Fibroblast of villous mesenchyme (primary cell): ENCODE results near the gene CHGA. TPM values are rescaled to one million over a fixed set of nuclear protein-coding genes. Genes with fewer than 3 reads are reported as not detected.

ENCODE experiments used
- DNase-seq: peaks from one replicate; pipeline ENCODE4 v3.0.0-alpha.2; 2010; ENCODE audit warnings: low read depth
- H3K4me3 ChIP-seq: 2 replicates; pipeline ENCODE4 v1.5.1; 2011; ENCODE audit warnings: low read depth, mild to moderate bottlenecking, low read length
- total RNA-seq: library from RNA; depleted of rRNA; stranded (reverse); fragments of >200 nt; gene quantifications from 2 replicates; pipeline ENCODE4 v1.2.3, GENCODE V29; 2012
- TF ChIP-seq, protein P1 (sequence below): IDR thresholded peaks from 2 replicates; pipeline ENCODE4 v1.5.1; 2012; ENCODE audit warnings: low read depth, mild to moderate bottlenecking, low read length; ENCODE audit not compliant: insufficient read depth

CHGA gene
- total RNA-seq, 1 donor = not detected

DNA sequence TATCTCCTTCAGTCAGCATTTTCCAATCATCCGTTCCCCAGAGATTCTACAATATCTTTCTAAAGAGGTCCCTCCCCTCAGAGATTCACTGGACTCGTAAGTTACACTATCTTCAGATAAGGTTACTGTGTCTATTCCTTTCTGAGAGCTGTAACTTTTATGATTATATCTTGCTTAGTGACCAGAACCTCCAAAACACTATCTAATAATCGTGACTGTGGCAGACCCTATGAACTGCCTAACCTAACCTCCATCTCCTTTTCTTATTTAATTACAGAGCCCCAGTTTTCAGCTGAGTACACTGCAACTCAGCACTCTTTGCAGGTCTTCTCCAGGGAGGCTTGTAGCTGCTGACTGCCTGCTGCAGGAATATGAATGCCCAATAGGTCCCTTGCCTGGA lies 38.5 kb upstream of the CHGA start:
- TF ChIP-seq, protein P1, sequence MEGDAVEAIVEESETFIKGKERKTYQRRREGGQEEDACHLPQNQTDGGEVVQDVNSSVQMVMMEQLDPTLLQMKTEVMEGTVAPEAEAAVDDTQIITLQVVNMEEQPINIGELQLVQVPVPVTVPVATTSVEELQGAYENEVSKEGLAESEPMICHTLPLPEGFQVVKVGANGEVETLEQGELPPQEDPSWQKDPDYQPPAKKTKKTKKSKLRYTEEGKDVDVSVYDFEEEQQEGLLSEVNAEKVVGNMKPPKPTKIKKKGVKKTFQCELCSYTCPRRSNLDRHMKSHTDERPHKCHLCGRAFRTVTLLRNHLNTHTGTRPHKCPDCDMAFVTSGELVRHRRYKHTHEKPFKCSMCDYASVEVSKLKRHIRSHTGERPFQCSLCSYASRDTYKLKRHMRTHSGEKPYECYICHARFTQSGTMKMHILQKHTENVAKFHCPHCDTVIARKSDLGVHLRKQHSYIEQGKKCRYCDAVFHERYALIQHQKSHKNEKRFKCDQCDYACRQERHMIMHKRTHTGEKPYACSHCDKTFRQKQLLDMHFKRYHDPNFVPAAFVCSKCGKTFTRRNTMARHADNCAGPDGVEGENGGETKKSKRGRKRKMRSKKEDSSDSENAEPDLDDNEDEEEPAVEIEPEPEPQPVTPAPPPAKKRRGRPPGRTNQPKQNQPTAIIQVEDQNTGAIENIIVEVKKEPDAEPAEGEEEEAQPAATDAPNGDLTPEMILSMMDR = no peak
- no peak overlapping the region for H3K4me3 ChIP-seq
- DNase-seq = no peak

DNA sequence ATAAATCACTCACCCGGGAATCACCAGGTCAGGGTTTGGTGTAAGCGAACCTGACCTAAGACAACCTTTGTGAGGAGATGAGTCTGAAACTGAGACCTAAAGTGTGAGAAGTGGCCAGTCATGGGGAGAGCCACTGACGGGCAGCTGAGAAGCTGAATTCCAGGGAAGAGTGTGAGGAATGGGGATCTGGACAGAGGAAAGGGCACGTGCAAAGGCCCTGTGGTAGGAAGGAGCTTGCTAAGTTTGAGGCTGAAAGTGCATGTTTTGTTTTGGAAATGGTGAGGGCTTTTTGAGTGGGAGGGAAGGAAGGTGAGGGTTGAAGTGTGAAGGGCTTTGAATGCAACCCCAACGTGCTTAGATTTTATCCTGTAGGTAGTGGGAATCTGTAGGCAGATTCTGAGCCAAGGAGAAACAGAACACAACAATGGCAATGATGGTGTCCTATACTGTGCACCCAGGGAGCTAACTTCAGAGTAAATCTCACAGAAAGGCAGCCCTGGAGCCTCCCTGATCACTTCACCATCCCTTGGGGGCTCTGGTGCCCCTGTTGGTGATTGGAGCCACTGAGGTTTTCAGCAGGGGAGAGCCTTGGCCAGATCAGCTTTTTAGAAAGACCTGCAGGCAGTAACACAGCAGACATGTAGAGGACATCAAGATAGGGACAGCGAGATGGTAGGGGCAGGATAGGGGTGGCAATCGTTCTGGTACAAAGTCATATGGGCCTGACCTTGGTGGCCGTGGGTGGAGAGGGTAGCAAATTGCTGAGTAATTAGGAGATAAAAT lies 37.5 kb upstream of the CHGA start:
- no peak for DNase-seq
- TF ChIP-seq, protein P1 = no peak

DNA sequence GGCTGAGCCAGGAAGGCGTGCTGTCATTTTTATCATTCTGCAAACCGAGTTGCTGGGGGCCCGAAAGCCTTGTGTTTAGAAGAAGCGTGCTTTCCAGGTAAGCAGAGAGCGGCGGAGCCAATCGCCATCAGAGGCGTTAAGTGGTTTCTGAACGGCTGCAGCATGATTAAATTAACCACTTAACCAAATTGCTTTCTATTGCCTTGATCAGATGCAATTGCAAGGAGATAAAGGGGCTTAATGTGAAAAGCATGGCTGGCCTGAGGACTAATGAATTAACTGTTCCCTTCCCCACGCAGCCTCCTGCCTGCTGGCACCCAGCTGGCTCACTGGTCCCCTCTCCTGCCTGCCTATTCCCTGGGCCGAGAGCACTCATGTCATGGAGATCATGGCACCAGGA lies 36.6 kb upstream of the CHGA start:
- no peak for DNase-seq
- TF ChIP-seq, protein P1 = no peak
- H3K4me3 ChIP-seq = no peak overlapping the region

More for the DNA sequence above, 37.5 kb upstream of the CHGA start:
- no peak overlapping the region for H3K4me3 ChIP-seq

DNA sequence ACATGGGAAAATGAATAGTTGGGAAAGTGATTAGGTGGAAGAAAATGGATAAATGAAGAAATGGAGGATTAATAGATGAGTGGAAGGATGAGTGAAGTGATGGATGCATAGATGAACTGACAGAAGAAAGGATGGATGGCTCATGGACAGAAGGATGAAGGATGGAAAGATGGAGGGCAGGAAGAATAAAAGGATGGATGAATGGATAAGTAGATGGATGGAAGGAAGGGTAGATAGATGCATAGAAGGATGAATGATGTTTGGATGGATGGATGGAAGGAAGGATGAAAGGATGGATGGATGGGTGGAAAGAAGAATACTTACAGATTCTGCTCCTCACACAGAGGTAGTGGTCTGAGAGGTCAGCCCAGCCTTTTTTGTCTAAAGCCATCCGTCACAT lies 35.8 kb upstream of the CHGA start:
- H3K4me3 ChIP-seq = no peak overlapping the region
- DNase-seq = no peak
- TF ChIP-seq, protein P1 = no peak

DNA sequence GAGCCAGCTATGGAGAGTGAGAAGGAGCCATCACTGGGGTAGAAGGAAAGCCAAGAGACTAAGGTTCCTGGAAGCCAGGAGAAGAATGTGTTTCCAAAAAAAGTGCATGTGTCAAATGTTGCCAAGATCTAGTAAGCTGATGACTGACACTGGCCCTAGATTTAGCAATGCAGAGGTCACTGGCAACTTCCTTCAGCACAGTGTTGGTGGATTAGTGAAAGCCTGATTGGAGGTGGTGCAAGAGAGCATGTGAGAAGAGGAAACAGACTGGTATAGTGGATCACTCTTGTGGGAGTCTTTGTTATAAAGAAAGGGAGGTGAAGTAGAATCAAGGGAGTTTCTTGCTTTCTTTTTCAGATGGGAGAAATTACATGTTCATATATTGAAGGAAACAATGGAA lies 34.1 kb upstream of the CHGA start:
- no peak overlapping the region for H3K4me3 ChIP-seq
- TF ChIP-seq, protein P1 = no peak
- no peak for DNase-seq

DNA sequence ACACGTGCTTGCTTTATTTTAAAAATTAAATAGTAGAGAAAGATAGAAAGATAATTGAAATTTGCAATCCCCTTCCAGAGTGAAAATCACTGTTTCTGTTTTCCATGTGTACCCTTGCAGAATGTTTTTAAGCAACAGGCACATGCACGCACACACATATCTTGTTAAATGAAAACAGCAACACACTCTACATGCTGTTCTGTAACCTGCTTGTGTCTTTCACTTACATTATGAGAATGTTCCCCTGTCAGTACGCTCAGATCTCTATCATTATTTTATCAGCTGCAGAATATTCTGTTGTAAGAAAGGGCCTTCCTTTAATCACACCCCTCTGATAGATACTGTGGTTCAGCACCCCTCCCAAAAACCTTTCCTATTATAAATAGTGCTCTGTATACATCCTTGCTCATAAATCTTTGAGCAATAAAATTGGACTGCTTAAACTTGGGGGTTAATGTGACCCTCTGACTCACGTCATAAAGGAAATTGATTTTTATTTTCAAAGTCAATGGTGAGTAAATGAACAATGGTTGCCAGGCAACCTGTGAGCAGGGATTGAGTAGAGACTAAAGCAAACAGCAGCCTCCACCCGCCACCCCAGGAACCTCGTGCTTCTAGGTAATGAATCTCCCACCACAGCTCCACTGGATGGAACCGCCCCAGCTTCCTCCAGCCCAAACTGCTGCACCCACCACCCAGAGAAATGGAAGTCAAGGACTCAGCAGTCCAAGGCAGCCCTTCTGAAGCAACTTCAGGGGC lies 31.9 kb upstream of the CHGA start:
- no peak for DNase-seq
- TF ChIP-seq, protein P1 = no peak
- no peak overlapping the region for H3K4me3 ChIP-seq
